Measurements from ENCODE around the gene CCDC150.

GRCh38 chr2:196601430-196602306 is 37.8 kb upstream of the CCDC150 start:
- no peak for TF ChIP-seq CTCF (IDR thresholded peaks at IDR 0.05; ENCODE audit: insufficient read depth, low read depth, low read length)
- no peak for TF ChIP-seq EZH2 (IDR thresholded peaks at IDR 0.05; ENCODE audit: insufficient read depth, low read length)
